Heart left ventricle (tissue), 16 donors: Measurements from ENCODE around the gene CBFA2T3. TPM values are rescaled to one million over a fixed set of nuclear protein-coding genes. Genes with fewer than 3 reads are reported as not detected.
A peak's percentile ranks its signal among the peaks of the same experiment; 100 is the strongest.

Experiments
- ATAC-seq, 4 donors: fragments of 200-7000 bp; cut with Tn5 transposase; one replicate each; pipeline ENCODE4 v1.9.1; 2020 to 2022; ENCODE audit warnings: moderate library complexity in 4 of 4, mild to moderate bottlenecking in 3 of 4, moderate number of reproducible peaks in 1 of 4
- DNase-seq, 5 donors: peaks; one replicate each; pipeline ENCODE4 v3.0.0-alpha.2; 2020
- H3K27ac ChIP-seq, 12 donors: fragments of 200-600 bp; sonication (generic) in 4 of 12; one replicate each; pipeline versions ENCODE4 v1.5.0 to v1.8.0; 2016 to 2022; ENCODE audit warnings: mild to moderate bottlenecking in 2 of 12
- H3K27me3 ChIP-seq, 9 donors: fragments of 200-600 bp; sonication (generic) in 2 of 9; one replicate each; pipeline versions ENCODE4 v1.5.1 to v1.8.0; 2016 to 2022; ENCODE audit warnings: mild to moderate bottlenecking in 3 of 9
- H3K36me3 ChIP-seq, 9 donors: fragments of 200-600 bp; sonication (generic) in 2 of 9; one replicate each; pipeline versions ENCODE4 v1.5.0 to v1.8.0; 2018 to 2022; ENCODE audit warnings: mild to moderate bottlenecking in 2 of 9
- H3K4me1 ChIP-seq, 12 donors: fragments of 200-600 bp; sonication (generic) in 4 of 12; one replicate each; pipeline versions ENCODE4 v1.5.0 to v1.8.0; 2016 to 2022; ENCODE audit warnings: mild to moderate bottlenecking in 3 of 12
- H3K4me3 ChIP-seq, 12 donors: fragments of 200-600 bp; sonication (generic) in 4 of 12; one replicate each; pipeline versions ENCODE4 v1.5.0 to v1.8.0; 2017 to 2022; ENCODE audit warnings: mild to moderate bottlenecking in 9 of 12, moderate library complexity in 4 of 12
- H3K9me3 ChIP-seq, 12 donors: fragments of 200-600 bp; sonication (generic) in 4 of 12; one replicate each; pipeline versions ENCODE4 v1.5.0 to v1.8.0; 2016 to 2022; ENCODE audit warnings: mild to moderate bottlenecking in 1 of 12
- POLR2A ChIP-seq, 2 donors: fragments of 450-650 bp; IDR thresholded peaks; one replicate each; pipeline ENCODE4 v1.6.1; 2017; ENCODE audit warnings: antibody characterized with exemption in 2 of 2, mild to moderate bottlenecking in 2 of 2, moderate library complexity in 2 of 2
- WGBS, 4 donors: extraction: QIAGEN DNeasy Blood & Tissue Kit in 2 of 4; methylation state at CpG; one replicate each; pipeline versions ENCODE4 v1.1.5 to v1.1.7; 2013 to 2018; 5-methylcytosine and 5-hydroxymethylcytosine counted together
- intact Hi-C, 10 donors: fragments of 100-400 bp; cut with DNase I; formaldehyde crosslinking; loops; one replicate each; pipeline versions ENCODE4 v1.11.1 to v1.14.2; 2022
- polyA plus RNA-seq, 2 donors: library from polyadenylated mRNA; stranded (reverse); fragments of 200-250 nt; gene quantifications; one replicate each; pipeline ENCODE4 v1.2.3, GENCODE V29; 2013
- total RNA-seq, 9 donors: library from RNA; depleted of rRNA in 2 of 9; stranded (reverse); fragments of >200 nt in 2 of 9; fragmentation: NEBNext Ultra II Directional in 3 of 9; extraction: Animal tissue kit (Norgen Biotek cat#: 25700) in 3 of 9; gene quantifications; one replicate each; pipeline versions ENCODE4 v1.1.0 to v1.2.4, GENCODE V29; 2016 to 2023
- TF ChIP-seq, protein P1 (sequence below), 12 donors: fragments of 200-600 bp; sonication (generic) in 4 of 12; IDR thresholded peaks; one replicate each; pipeline versions ENCODE4 v1.5.0 to v1.8.0; 2018 to 2022; ENCODE audit warnings: antibody characterized with exemption in 12 of 12, mild to moderate bottlenecking in 5 of 12
- donor health status: ischemic (EF 13 %, LVEDD 7.1; RV severe dilation, severe dysfunction).
- donor health status: healthy with polysubstance abuse.
- donor health status: DM: no; HTN: yes; CAD: no.
- donor health status: DM: no; HTN: no; CAD: no.
- donor health status: ischemic (EF 25% LVEDD 6.9; RV normal size, moderate dysfunction).
- donor health status: ischemic (EF 25% LVEDD 5.7; RV mildly dilated, moderate dysfunction).
- donor health status: healthy.
- donor health status: DM: yes; HTN: yes; CAD: no.
- donor health status: ischemic (EF 35%, LVEDD 5.7; RV mildly dilated, moderate dysfunction).
- donor health status: nonischemic (EF 11% LVEDD 7.7; RV severe dilation, severe dysfunction).
- donor health status: DM: yes; HTN: yes; CAD: no.
- donor health status: PGD.
- donor health status: ischemic (EF 29% LVEDD 5.4; RV normal size, mild dysfunction).
- donor health status: nonischemic (EF 23%, LVEDD 6.1; RV moderate dilation, normal function).

CBFA2T3 gene
- total and polyA plus RNA-seq, 11 donors = 5.0 to 12.0 (median 5.8) TPM

GRCh38 chr16:88976366-88977017 is 515 bp downstream of the CBFA2T3 start:
- Histone ChIP-seq H3K9me3 (no peaks in the 10 kb centered on the region), H3K36me3 (no peaks in the 10 kb centered on the region), H3K27me3 (peaks cover 0 to 42% (median 7%) of the 10 kb centered on the region in 9 donors), H3K27ac (peak overlapping the region in 3 of 12 donors; percentile 24 to 38 (median 32)), H3K4me1 (peaks cover 0 to 47% (median 13%) of the 10 kb centered on the region in 12 donors), H3K4me3 (peak overlapping the region in 10 of 12 donors; percentile 2 to 55 (median 29))
- no peak for ATAC-seq
- WGBS, 4 donors = 40 to 82% (median 66%) methylated on average over 2 to 23 of the region's 23 CpGs
- intact Hi-C loops = loop anchor here in 1 of 10 donors (2.0 kb wide), 1 partner anchor 66 kb away; no protein-coding TSS in a partner anchor
- no peak for DNase-seq
- no peak for TF ChIP-seq POLR2A (IDR thresholded peaks at IDR 0.05)
- TF ChIP-seq, protein P1, sequence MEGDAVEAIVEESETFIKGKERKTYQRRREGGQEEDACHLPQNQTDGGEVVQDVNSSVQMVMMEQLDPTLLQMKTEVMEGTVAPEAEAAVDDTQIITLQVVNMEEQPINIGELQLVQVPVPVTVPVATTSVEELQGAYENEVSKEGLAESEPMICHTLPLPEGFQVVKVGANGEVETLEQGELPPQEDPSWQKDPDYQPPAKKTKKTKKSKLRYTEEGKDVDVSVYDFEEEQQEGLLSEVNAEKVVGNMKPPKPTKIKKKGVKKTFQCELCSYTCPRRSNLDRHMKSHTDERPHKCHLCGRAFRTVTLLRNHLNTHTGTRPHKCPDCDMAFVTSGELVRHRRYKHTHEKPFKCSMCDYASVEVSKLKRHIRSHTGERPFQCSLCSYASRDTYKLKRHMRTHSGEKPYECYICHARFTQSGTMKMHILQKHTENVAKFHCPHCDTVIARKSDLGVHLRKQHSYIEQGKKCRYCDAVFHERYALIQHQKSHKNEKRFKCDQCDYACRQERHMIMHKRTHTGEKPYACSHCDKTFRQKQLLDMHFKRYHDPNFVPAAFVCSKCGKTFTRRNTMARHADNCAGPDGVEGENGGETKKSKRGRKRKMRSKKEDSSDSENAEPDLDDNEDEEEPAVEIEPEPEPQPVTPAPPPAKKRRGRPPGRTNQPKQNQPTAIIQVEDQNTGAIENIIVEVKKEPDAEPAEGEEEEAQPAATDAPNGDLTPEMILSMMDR (IDR thresholded peaks at IDR 0.05) = no peak

DNA sequence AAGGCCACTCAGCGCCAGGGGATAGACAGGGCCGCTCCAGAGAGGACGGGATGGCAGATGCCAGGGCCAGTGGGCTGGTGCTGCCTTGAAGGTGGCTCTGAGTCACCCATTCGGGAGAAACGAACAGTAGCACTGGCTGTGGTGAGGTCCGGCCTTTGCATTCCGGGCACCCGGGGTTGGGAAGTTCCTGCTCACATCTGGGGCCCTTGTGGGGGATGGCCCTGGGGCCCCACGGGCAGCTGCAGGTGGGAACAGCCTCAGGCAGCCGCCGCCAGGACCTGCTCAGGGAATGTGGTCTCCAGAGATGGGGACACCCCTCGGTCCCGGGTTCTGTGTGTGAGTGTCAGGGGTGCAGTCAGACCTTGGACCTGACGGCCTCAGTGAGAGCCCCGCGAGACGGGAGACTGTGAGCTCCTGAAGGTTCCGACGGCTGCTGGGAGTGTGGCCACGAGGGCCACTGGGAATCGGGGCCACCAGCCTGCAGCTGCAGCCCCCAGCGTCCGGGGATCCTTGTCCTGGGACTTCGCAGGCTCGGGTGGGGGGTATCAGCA is 1.4 kb downstream of the CBFA2T3 start:
- Histone ChIP-seq H3K27me3 (peaks cover 0 to 50% (median 7%) of the 10 kb centered on the region in 9 donors), H3K9me3 (no peaks in the 10 kb centered on the region), H3K27ac (no peak overlapping the region), H3K4me1 (peaks cover 0 to 50% (median 13%) of the 10 kb centered on the region in 12 donors), H3K4me3 (peak overlapping the region in 8 of 12 donors; percentile 18 to 55 (median 34)), H3K36me3 (no peaks in the 10 kb centered on the region)
- no peak for ATAC-seq
- intact Hi-C loops = loop anchor here in 1 of 10 donors (2.0 kb wide), 1 partner anchor 65 kb away; no protein-coding TSS in a partner anchor
- peak in 1 of 5 donors; percentile 69 for DNase-seq
- TF ChIP-seq, protein P1 (IDR thresholded peaks at IDR 0.05) = no peak
- no peak for TF ChIP-seq POLR2A (IDR thresholded peaks at IDR 0.05)
- 76 to 91% (median 84%) methylated on average over 9 to 25 of the region's 25 CpGs for WGBS, 4 donors

GRCh38 chr16:88974916-88975215 is 2.1 kb downstream of the CBFA2T3 start:
- no peaks in the 10 kb centered on the region for H3K9me3 ChIP-seq
- no peak for ATAC-seq
- H3K4me1 ChIP-seq = peaks cover 0 to 50% (median 13%) of the 10 kb centered on the region in 12 donors
- peaks cover 0 to 57% (median 8%) of the 10 kb centered on the region in 9 donors for H3K27me3 ChIP-seq
- no peaks in the 10 kb centered on the region for H3K36me3 ChIP-seq
- WGBS, 4 donors = 83 to 89% (median 88%) methylated on average over 3 of the region's 3 CpGs
- TF ChIP-seq POLR2A (IDR thresholded peaks at IDR 0.05) = no peak
- TF ChIP-seq, protein P1 (IDR thresholded peaks at IDR 0.05) = no peak
- peak in 1 of 5 donors; percentile 40 for DNase-seq
- intact Hi-C loops = no loop called here
- no peak overlapping the region for H3K27ac ChIP-seq
- H3K4me3 ChIP-seq = peak overlapping the region in 1 of 12 donors; percentile 25

DNA sequence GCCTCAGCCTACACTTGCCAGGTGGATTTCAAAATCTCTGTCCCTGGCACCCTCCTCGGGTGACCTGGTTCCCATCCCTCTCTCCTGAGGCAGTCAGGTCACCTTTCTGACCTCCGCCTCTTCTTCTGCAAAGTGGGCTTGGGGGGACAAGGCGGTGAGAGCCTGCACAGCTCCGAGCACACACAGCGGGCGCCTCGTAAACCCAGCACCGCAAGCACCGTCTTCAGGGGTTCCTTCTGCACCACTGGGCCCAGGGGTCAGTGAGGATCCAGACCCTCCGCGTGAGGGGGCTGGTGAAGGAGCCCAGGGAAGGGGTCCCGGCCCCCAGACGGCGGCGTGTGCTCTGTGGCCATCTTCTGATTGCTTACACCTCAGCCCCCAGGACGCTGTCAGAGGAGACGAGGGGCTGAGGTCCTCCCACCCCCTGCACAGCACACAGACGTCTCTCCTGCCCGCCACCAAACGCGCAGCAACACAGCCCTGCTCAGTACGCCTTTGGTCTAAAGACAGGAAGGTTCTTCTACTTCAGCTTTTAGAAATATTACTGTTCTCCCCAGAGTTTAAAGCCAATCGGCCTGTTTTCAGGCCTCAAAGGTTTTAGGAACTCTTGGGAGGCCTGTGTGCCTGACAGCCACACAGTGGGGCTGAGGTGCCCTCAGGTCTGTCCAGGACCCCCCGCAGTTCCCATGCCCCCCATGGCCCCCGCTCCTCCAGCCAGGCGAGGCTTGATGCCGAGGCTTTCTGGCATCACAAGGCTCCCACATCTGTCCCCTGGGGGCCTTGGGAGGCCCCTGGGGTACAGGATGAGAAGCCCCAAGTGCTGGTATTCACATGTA is 2.7 kb downstream of the CBFA2T3 start:
- Histone ChIP-seq H3K9me3 (no peaks in the 10 kb centered on the region), H3K27me3 (peaks cover 0 to 62% (median 13%) of the 10 kb centered on the region in 9 donors), H3K4me3 (peak overlapping the region in 1 of 12 donors; percentile 25), H3K36me3 (no peaks in the 10 kb centered on the region), H3K4me1 (peaks cover 0 to 50% (median 13%) of the 10 kb centered on the region in 12 donors), H3K27ac (no peak overlapping the region)
- no peak for TF ChIP-seq POLR2A (IDR thresholded peaks at IDR 0.05)
- TF ChIP-seq, protein P1 (IDR thresholded peaks at IDR 0.05) = no peak
- intact Hi-C loops = no loop called here
- DNase-seq = peak in 1 of 5 donors; percentile 37
- ATAC-seq = no peak
- 84 to 91% (median 89%) methylated on average over 19 to 27 of the region's 27 CpGs for WGBS, 4 donors
